GM18867 (cell line): ENCODE results near the gene ALDH8A1.
"Not testable (repeated sequence)": the region's sequence is repeated elsewhere in the genome, so short reads cannot be mapped to it uniquely, and the experiment has no call there.

Source experiments
- ATAC-seq: cut with Tn5 transposase; IDR thresholded peaks from one replicate; pipeline ENCODE4 v1.9.1; 2021; ENCODE audit warnings: mild to moderate bottlenecking, moderate library complexity; ENCODE audit not compliant: unreplicated experiment

ALDH8A1 gene

DNA sequence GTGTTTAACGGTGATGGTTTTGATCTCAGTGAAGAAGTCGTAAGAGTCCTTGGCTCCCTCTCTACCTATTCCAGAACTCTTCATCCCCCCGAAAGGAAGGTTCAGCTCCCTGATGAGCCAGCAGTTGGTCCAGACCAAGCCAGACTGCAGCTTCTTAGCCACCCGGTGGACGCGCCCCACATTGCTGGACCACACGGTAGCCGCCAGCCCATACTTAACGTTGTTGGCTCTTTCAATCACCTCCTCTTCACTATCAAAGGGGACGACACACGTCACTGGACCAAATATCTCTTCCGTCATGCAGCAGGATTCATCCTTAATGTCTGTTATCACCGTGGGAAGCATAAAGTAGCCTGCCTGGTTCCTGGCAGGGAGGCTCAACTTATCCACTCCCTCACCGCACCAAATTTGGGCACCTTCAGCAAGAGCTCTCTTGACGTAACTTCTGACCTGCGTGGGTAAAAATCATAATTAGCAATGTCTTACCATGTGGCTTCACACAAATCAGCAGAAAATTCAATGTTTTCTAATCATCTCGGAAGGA lies 31.4 kb downstream of the ALDH8A1 start:
- no peak for ATAC-seq

DNA sequence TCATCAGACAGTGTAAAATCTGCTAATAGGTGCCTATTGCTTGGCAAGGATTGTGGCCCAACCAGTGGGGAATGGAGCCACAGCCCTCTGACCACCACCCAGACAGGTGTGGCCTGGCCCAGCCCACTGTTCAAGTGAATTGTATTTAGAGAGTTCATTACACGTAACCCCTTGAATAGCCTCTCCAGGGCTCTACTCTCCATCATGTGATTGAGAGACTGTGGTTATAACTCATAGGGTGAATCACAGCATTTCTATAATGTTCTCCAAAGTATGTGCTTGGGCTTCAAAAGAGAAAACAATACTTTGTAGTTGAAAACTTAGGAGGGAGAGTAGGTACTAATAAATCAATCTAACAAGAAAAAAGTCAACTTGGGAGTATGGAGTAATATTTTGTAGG lies 38.4 kb downstream of the ALDH8A1 start:
- ATAC-seq: no peak

DNA sequence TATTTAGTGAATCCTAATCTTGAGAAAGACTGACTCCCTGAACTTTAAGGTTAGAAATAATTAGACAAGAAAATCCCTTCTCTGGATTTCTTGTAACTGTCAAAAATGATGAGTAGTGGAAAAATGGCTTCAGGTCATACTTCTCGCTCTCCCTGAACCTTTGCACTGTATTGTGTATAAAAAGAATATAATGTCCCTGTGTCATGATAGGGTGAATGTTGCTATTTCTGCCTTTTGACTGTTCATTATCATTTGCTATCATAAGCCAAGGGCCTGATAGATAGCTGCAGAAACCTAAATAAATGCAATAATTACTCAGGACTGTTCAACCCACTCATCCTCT lies 39.3 kb downstream of the ALDH8A1 start:
- no peak for ATAC-seq

DNA sequence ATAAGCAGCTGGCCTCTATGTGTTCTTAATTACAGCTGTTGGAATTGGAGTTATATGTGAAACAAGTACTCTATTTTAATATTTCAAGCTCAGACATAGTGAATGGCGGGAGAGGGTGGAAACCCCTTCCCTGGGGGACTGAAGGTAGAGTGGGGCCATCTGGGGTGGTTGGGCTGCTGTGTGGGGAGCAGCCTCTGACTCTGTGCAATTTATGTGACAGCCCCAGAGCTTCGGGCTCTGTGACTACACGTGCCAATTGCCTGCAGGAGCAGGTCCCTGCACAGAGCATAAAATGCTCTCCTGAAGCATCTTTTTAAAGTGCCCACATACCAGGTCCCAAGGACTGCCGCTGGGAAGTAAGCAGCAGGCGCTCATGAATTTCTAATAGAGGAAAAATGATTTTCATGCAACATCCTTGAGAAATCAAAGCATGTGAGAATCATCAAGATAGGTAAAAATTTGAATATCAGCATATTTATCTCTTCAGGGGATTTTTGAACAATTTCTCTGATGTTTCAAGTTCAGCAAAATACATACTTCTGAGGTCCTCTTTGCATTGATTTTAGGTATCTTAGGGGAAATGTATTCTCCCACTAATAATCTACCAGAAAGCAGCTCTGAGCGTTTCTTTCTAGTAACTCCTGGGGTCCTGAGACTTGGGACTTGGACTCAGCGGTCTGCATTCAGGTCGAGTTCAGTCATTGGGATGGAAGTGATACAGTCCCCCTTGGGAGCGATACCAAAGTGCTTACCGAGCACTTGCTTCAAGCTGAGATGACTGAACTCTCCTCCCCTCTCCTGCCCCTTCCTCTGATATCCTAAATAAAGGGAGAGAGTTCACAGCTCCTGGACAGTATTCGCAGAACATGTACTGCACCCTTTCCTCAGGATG lies 40.0 kb downstream of the ALDH8A1 start:
- no peak for ATAC-seq

DNA sequence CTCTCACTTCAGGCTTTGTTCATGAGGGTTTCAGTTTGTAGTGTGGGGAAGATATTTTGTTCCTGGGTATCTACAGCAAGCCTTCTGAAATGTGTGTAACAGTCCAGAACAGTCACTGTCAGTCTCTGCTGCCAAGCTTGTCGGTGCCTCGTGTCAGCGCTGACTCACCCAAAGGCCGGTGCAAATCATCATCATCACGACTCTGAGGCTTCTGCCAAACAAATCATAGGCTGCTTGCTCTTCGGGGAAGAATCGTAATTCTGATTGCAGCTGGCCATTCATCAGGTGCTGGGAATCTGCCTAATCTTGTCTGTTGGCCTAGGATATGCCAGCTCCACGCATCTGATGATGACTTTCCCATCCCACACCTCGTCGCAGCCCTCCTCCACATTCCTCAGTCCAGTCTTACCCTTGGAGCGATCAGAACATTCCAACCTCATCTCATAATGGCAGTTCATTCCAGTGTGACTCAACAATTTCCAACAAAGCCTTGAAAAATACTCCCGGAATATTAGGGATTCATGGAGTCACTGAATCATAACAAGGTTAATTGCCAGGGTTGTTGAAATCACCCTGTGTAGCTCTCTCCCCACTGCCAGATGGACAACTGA lies 40.9 kb downstream of the ALDH8A1 start:
- no peak for ATAC-seq

DNA sequence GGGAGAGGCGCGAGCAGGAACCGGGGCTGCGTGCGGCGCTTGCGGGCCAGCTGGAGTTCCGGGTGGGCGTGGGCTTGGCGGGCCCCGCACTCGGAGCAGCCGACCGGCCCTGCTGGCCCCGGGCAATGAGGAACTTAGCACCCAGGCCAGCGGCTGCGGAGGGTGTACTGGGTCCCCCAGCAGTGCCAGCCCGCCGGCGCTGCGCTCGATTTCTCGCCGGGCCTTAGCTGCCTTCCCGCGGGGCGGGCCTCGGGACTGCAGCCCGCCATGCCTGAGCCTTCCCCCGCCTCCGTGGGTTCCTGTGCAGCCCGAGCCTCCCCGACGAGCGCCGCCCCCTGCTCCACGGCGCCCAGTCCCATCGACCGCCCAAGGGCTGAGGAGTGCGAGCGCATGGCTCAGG lies 45.2 kb downstream of the ALDH8A1 start:
- not testable (repeated sequence) for ATAC-seq

DNA sequence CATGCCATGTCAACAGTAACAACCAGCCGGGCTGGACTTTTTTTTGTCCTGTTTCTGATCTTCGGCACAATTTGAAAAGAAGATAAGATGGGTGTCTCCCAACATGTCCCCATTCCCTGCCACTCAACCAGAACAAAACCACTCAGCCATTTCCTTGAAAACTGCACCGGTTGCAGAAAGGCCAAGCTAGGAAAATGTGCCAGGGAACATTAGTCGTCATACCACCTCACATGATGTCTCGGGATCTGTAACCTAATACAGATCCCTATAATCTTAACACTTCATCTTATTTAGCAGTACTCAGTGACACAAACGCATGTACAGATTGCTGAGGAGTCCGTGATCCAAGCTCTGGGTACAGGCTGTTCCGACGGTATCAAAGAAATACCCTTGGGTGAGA lies 46.5 kb downstream of the ALDH8A1 start:
- ATAC-seq: no peak

DNA sequence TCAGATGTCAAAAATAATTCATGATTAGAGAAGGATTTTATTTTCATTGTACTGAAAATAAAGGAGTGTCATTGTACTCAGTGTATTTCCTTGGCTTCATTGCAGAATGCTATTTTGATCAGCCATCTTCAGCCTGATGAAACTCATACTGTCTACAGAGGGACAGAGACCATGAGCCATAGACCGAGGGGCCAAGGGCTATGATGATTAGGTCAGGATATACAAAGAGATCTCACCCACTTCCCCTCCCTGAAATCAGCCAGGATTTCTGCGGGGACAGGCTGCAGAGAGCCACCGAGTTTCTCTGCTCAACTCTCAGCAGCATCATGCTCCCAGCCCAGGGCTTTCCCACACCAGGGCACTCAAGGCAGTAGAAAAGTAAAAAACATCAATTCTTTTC lies 47.0 kb downstream of the ALDH8A1 start:
- ATAC-seq: no peak

DNA sequence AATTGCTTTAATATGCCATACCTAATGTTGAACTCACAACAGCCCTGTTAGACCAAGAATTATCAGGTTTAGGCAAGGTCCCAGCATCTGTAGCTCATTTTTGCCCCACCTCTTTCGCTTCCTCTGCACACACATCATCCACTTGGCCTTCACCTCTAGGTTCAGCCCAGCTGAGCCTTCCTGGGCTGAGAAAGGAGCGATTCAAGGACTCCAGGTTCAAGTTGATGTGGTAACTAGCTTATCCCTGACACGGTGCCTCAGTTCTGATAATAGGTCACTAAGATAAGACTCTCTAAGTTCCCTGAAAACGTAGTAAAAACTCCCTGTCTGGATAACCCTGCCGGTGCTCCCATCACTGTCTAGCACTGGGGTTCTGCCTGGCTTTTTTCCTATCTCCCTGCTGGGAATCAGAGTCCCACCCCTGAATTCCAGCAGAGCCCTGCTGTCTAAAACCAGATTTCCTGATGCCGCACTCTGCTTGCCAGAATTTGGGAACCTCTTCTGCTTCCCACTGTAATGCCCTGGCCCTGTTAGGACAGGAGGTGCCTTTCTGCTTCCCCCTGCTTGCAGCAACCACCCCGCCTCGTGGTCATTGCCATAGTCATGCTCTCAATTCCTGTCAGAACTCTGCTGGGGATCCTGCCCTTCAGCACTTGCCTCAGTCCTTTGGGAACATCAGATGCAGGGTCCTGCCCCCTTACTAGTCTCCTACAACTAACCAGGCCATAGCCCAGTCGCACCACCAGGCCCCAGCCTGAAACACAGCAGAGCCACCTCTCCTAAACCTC lies 47.6 kb downstream of the ALDH8A1 start:
- no peak for ATAC-seq

DNA sequence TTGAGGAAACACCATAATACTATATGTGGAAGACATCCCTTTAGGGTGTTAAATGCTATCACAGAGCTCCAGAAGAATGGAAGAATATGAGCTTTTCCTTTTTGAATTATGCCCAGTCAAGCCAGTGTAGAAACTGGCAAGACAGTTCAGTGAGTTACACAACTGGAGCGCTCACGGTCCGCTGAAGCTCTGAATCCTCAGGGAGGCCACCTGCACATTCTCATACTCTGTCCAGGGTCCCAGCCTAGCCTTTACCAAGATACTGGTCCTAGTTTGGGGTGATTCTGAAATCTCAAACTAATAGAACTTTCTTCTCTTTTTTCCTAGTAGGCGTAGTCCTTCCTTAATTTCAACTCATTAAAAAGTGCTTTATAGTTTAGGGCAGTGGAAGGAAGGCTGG lies 51.3 kb downstream of the ALDH8A1 start:
- ATAC-seq: no peak

DNA sequence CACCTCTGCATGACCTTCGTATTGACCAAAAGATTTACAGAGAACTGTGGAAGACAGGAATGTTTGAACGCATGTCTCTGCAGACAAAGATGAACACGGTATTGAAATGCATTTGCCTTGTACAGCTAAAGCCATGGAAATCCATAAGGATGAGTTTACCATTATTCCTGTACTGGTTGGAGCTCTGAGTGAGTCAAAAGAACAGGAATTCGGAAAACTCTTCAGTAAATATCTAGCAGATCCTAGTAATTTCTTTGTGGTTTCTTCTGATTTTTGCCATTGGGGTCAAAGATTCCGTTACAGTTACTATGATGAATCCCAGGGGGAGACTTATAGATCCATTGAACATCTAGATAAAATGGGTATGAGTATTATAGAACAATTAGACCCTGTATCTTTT lies 51.7 kb downstream of the ALDH8A1 start:
- not testable (repeated sequence) for ATAC-seq

DNA sequence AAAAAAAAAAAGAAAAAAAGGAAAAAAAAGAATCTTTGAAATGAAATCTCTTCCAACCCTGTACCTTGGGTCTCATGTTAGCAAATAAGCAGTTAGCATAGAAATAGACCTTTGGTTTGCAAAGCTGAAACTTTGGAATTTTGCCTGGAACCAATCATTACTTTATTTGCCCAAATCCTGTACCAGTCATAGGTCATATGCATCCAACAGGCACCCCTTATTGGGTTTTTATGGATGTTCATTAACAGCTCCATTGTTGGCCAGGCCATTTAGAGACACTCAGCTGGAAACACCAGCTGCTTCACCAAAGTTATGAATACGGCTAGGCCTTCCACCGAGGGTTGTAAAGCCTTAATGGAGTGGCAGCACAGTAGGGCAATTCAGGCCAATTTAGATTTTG lies 53.0 kb downstream of the ALDH8A1 start:
- no peak for ATAC-seq

DNA sequence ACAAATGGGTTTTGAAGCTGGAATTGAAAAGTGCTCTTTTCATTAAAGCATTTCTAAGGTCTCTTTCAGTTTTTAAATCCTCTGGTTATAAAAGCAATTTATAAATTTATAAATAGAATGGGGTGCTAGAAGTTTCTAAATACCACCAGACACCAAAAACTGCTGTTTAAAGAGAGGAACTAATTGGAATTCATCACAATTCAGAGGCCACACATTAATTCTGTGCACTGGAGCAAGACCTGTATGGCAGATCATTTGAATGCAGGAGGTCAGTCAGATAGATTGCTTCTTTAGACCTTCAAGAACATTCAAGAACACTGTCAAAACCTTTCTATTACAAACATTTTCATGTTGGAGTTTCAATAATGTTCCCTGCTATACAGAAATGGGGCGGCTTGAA lies 55.1 kb downstream of the ALDH8A1 start:
- ATAC-seq: no peak

DNA sequence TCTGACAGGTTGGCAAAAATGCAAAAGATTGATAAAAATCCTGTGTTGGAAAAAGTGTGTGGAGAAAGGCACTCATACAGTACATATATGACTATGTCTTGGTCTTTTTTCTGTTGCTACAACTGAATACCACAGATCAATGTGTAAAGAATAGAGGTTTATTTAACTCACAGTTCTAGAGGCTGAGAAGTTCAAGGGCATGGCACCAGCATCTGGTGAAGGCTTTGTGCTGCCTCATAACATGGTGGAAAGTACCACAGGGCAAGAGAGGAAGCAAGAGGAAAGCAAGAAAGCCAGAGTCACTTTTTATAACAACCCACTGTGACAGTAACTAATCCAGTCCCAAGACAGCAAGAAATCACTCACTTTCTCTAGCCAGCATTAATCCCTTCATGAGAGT lies 57.5 kb downstream of the ALDH8A1 start:
- no peak for ATAC-seq

DNA sequence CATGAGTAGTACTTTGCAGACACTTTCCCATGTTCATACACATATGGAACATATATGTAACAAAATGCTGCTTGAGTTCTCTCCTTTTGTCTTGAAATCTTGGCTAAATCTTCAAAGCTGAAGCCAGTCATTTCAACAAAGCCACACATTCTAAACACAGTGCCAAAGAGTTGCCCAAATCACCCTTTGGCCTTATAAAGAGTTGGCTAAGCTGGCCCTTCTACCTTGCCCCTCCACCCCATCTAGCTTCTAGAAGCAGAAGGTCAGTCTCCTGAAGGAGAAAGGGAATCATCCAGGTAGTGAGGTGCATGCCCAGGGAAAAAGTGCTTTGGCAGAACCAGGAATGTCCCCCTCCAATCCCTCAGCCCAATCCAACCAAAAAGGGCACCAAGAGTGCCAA lies 58.3 kb downstream of the ALDH8A1 start:
- no peak for ATAC-seq

DNA sequence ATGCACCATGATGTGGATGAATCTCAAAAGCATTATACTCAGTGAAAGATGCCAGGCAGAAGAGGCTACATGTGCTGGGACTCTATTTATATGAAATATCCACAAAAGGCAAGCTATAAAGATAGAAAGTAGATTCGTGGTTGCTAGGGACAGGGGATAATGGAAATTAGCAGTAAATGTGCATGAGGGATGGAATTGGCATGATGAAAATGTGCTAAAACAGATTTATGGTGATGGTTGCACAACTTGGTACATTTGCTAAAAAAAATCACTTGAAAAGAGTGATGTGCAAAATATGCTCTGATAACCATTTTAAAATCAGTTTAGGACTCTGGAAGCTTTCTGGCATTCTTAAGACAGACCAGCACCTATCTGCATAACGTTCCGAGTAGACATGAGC lies 61.6 kb downstream of the ALDH8A1 start:
- ATAC-seq: no peak

DNA sequence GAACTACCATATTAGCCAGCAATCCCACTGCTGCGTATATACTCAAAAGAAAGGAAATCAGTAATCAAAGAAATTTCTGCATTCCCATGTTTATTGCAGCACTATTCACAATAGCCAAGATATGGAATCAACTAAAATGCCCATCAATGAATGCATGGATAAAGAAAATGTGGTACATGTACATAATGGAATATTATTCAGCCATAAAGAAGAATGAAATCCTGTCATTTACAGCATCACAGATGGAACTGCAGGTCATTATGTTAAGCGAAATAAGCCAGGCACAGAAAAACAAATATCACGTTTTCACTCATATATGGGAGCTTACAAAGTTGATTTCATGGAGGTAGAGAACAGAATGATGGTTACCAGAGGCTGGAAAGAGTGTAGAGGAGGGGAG lies 65.1 kb downstream of the ALDH8A1 start:
- no peak for ATAC-seq

DNA sequence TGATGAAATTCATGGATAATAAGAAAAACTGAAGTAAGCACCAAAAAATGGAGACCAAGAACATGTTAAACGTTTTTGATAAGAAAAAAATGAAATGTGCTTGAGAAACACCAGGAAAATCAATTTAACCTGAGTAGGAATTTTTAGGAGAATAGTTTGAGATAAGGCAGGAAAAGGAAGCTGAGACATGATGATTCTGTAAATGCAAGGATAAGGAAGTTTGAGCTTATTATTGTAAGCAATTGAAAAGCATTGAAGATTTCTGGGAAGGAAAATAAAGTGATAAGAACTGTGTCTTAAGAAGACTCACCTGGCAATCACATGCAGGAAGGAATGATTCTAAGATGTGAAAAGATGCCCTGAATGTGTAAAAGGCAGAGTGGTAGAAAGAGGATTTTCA lies 66.6 kb downstream of the ALDH8A1 start:
- no peak for ATAC-seq

DNA sequence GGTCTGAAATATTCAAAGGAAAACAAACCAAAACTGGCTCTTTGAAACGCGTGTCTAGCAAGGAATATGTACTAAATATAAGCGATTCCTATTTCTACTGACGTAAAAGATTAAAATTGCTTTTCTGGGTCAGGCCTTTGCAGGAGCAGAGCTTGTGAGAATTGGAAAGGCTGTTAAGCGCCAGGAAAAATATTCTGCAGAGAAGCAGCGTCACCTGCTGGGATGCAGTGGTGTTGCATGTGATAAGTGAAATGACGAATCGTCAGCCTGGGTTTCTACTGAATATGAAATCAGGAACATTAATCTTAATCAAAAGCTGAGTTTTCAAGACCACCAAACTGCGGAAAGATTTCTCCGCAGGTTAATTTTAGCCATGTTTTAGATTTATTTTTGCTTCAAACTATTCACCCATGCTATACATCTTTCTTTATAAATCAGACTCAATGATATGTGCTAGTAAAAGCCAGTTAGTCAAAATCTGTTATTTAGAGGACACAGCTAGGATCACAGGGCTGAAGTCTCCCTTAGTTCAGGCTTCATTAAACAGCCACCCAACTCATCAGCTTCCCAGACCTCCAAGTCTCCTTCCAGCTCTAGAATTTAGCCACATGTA lies 67.4 kb downstream of the ALDH8A1 start:
- peak; percentile 73 for ATAC-seq

DNA sequence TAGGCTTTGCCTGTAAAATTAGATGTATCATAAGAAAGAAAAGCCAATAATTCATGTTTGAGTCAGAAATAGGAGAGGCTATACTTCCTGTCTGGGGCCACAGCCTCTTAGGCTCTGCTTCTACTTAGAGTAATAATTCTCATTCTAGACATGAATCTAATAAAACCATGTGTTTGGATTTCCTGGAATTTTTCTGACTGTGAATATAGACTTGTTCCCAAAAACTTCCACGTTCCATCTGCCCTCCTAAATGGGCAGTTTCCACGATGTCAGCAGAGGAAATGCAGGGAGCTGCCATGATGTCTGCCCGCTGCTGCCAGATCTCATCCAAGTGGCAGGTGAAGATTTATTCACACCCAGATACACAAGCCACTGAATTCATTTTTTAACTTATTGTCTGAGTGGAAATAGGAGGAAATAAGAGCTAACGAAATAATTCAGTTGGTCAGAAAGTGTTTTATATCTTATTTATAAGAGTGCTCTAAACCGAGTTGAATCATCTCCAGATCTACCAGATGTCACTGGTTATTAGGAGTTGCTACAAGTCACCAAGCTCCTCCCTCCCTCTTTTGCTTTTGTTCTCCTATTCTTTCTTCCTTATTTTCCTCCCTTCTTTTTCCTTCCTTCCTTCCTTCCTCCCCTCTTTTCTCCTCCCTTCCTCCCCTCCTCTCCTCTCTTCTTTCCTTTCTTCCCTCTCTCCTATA lies 69.3 kb downstream of the ALDH8A1 start:
- ATAC-seq: no peak

DNA sequence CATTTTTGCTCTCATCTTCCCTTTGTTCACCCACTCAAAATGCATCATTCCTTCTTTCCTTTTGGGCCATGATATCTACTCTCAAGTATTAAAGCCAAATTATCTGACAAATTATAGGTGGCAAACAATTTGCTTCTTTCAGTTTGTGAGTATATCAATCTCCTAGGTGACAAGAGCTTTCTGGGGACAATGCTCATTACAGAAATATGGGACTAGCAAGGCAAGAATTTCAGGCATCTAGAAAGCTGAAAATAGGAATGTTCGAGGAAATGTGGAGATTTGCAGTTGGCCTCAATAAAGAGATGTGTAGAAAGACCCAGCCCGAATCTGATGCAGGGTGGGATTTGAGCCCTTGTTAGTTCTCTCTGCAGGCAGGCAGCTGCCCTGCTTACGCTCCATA lies 71.8 kb downstream of the ALDH8A1 start:
- no peak for ATAC-seq
